ENCODE measurements around the gene TMEM183A.
A peak's percentile ranks its signal among the peaks of the same experiment; 100 is the strongest.
"Not testable (repeated sequence)": the region's sequence is repeated elsewhere in the genome, so short reads cannot be mapped to it uniquely, and the experiment has no call there.

TMEM183A gene

GRCh38 chr1:203006948-203007871, at the start of gene TMEM183A:
TSS of gene TMEM183A (plus strand) at chr1:203007374. CDS start at chr1:203007466, 92 bp downstream.
- peak; percentile 98 for DNase-seq (ENCODE audit: low spot score)

GRCh38 chr1:202957733-202958543, 49.2 kb upstream of the TMEM183A start, which contains the start of gene ADIPOR1:
TSS of gene ADIPOR1 (minus strand) at chr1:202958312. CDS start at chr1:202951070, 7,242 bp downstream.
- DNase-seq (ENCODE audit: low spot score), result peak; percentile 92

DNA sequence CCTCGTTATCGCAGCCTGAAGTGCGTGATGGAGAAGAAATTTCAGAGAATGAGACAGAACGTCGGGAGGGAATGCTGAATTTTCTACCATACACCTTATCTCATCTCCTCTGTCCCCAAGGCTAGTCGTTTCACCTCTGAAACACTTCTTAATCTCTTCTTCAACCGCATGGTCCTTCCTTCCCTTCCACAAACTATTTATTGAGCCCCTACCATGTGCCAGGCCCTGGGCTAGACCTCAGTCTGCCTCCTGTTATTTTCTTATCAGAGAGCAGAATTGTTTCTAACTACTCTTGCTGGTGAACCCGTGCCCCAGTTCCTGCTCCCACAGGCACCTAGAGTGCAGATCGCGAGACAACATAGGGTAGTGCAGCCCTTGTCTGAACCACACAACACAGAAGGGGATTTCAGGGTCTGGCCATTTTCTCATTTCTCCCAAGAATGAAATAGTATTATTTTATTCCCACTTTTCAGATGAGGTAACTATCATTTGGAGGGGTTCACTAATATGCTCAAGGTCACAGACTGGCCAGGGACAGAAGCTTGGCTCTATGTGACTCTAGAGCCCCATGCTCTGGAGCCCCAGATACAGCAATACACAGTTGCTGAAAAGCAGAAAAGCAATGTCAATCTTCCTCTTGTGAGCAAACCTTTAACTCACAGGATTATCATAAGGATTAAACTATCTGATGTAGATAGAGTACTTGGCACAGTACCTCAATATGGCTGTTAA, 48.5 kb upstream of the TMEM183A start:
- DNase-seq (ENCODE audit: low spot score), result no peak

DNA sequence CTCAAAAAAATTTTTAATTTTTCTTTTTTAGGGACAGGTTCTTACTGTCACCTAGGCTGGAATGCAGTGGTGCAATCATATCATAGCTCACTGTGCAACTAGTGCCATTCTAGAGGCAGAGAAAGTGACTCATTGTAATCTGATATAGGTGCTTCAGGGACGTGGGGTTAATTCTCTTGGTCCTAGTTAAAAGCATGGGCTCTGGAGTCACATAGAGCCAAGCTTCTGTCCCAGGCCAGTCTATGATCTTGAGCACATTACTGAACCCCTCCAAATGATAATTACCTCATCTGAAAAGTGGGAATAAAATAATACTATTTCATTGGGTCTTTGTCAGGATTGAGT, 47.9 kb upstream of the TMEM183A start:
- no peak for DNase-seq (ENCODE audit: low spot score)

DNA sequence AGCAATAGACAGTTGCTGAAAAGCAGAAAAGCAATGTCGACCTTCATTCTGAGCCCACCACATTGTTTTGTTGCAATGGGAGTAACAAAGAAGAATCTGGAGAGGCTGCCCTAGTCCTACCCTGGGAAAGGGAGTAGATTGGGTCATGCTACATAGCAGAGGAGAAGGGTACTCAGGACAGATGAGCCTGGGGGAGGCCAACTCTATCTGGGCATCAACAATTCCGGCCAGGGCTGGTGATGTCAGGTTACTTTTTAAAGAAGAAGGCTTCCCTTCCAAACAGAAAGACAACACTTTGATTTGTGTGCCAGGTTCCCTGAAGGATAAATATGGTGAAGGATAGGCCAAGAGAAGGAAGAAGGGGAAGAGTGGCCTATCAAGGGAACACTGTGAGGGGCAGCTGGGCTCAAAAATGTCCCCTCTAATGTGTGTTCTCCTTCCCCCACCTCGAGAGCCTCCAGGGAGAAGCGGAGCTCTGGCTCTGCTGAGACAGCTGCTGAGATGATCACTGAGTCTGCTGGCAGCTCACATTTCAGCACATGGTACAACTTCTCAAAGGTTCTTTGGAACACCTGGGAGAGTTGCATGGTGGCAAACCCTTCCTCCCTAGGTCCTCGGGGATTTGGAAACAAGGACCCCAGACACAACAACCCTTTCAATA, 45.8 kb upstream of the TMEM183A start:
- no peak for DNase-seq (ENCODE audit: low spot score)

GRCh38 chr1:202964791-202965410, 42.3 kb upstream of the TMEM183A start:
- DNase-seq (ENCODE audit: low spot score), result no peak

- no peak for DNase-seq (ENCODE audit: low spot score)
Observed at GRCh38 chr1:202965422-202965821, 41.8 kb upstream of the TMEM183A start.

GRCh38 chr1:202966006-202966898, 40.9 kb upstream of the TMEM183A start:
- no peak for DNase-seq (ENCODE audit: low spot score)

DNA sequence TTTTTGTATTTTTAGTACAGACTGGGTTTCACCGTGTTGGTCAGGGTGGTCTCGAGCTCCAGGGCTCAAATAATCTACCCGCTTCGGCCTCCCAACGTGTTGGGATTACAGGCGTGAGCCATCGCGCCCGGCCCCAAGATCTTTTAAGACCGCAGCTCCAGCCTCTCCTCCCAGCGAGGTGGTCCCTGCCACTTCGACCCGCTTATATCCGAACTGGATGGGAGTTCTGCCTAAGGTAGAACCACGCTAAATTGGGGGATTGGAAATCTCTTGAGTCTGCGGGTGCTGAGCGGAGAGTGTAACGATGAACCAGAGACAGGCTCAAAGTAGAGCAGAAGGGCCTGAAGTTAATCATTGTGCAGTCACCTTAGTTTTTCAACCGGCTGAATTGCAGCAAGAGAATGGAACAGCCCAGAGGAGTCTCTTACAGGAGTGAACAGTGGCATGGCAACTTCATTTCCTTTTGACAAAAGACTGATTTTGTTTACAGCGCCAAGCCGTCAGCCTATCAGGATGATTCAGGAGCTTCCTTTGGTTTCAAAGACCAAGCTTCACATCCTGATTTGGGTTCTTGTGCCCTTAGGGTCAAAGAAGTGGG, 39.4 kb upstream of the TMEM183A start:
- no peak for DNase-seq (ENCODE audit: low spot score)

GRCh38 chr1:202968351-202968750, 38.8 kb upstream of the TMEM183A start:
- DNase-seq (ENCODE audit: low spot score), result no peak

- DNase-seq (ENCODE audit: low spot score), result peak; percentile 60
Observed at GRCh38 chr1:202968895-202969295, 38.3 kb upstream of the TMEM183A start.

GRCh38 chr1:202972046-202972445, 35.1 kb upstream of the TMEM183A start:
- DNase-seq (ENCODE audit: low spot score), result no peak

DNA sequence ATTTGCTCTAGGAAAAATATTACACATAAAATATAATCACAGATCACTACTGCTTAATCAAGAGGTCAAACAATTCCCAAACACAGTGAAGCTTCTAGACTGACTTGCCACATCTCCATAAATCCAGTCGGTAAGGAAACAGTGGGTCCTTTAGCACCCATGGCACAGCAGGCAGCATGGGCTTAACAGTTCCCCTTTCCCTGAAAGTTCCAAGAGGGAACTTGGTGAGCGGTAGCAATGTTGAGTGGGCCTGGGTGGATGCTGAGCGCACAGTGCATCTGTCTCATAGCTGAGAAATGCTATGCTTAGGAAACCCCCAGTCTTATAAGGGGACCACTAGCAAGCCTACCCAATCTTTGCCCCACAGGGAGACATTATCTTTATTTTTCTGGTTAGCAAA, 32.3 kb upstream of the TMEM183A start:
- DNase-seq (ENCODE audit: low spot score), result no peak

DNA sequence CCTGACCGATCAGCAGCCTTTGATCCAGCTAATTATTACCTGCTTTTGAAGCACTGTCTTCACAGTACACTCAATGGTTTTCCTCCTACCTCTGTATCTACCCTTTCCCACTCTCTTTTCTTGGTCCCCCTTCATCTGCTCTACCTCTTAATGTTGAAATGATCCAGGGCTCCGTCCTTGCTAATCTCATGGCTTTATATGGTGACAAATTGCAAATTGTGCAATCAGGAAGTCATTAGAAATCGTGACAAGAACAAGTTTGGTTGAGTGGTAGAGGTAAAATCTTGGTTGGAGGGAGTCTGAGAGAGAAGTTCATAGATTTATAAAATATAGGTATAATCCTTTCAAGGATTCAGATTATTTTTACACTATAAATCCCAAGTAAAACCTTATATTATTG, 30.5 kb upstream of the TMEM183A start:
- DNase-seq (ENCODE audit: low spot score), result no peak

DNA sequence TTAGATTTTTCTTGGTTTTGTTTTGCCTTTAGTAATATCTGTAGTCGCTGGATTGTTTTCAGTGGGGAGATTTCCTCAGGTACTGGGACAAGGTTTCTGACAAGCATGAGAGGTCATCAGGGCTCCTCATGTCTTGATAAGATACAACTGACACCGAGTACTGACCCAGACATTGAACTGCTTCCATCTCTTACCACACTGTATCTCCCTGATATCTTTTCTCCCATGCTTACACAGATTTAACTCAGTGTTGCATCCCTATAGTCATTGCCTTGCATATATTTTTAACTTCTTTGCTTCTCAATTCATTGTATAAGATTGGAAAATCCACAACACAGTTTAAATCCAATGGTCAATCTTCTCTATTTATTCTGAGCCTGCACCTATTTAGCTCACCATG, 27.7 kb upstream of the TMEM183A start:
- DNase-seq (ENCODE audit: low spot score), result no peak

DNA sequence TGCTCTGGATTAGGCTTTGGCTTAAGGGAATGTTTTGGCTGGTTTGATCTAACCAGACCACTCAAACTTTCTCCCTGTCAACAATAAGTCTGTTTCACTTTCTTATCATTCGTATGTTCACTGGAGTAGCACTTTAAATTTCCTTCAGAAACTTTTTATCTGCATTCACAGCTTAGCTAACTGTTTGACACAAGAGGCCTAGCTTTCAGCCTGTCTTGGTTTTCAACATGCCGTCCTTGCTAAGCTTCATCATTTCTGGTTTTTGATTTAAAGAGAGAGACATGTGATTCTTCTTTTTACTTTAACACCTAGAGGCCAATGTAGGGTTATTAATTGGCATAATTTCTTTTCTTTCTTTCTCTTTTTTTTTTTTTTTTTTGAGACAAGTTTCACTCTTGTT, 25.2 kb upstream of the TMEM183A start:
- DNase-seq (ENCODE audit: low spot score), result no peak

- DNase-seq (ENCODE audit: low spot score), result no peak
Observed at GRCh38 chr1:202982715-202983430, 24.3 kb upstream of the TMEM183A start.

DNA sequence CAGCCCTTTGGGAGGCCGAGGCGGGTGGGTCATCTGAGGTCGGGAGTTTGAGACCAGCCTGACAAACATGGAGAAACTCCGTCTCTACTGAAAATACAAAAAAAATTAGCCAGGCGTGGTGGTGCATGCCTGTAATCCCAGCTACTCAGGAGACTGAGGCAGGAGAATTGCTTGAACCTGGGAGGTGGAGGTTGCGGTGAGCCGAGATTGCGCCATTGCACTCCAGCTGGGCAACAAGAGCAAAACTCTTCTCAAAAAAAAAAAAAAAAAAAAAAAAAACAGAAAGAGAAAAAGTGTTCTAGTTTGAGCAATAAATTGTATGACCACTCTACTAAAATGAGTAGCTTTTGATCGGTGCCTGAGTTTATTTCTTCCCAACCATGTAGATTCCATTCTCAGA, 21.1 kb upstream of the TMEM183A start:
- not testable (repeated sequence) for DNase-seq (ENCODE audit: low spot score)

DNA sequence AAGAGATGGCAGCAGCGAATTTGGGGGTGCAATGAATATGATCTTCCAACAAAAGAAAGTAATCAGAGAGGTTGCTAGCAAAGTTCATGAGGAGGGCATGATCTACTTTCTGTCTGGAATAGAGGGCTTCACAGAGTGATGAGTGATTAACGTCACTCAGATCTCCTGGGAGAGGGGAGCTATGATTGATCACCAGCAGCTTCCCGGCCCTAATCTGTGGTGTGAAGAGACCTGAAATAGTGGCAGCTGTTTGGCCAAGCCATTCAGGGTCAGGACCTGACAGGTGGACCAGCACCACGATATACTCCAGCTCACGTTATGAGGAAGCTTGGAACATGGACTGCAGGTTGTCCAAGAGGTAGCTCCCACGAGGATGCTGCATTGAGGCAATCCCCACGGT, 19.9 kb upstream of the TMEM183A start:
- DNase-seq (ENCODE audit: low spot score), result no peak

All from ecto neural progenitor cell (in vitro differentiated cells).